Measurements from ENCODE around the gene EPAS1. TPM values are rescaled to one million over a fixed set of nuclear protein-coding genes. Genes with fewer than 3 reads are reported as not detected.

The EPAS1 gene
- polyA plus RNA-seq, 4 donors: 39.2 to 62.4 (median 43.0) TPM

- no peak for DNase-seq (ENCODE audit: low read depth in 4 of 4, low spot score in 2 of 4)
Observed at GRCh38 chr2:46273225-46273863, 23.9 kb upstream of the EPAS1 start.

GRCh38 chr2:46273919-46274318, 23.3 kb upstream of the EPAS1 start:
- no peak for DNase-seq (ENCODE audit: low read depth in 4 of 4, low spot score in 2 of 4)

DNA sequence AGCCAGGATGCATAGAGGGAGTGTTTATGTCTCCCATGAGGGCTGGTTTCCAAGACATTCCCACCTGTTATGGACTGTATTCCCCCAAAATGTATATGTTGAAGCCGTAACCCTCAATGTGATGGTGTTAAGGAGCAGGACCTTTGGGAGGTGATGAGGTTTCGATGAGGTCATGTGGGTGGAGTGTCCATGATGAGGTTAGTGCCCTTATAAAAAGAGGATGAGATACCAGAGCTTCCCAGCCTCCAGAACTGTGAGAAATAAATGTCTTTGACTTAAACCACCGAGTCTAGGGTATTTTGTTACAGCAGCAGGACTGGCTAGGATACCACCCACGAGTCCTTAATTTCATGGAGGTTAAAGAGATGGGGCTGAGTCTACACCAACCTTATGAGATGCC, 22.6 kb upstream of the EPAS1 start:
- DNase-seq (ENCODE audit: low read depth in 4 of 4, low spot score in 2 of 4): no peak

- DNase-seq (ENCODE audit: low read depth in 4 of 4, low spot score in 2 of 4): no peak
Observed at GRCh38 chr2:46275995-46276394, 21.2 kb upstream of the EPAS1 start.

DNA sequence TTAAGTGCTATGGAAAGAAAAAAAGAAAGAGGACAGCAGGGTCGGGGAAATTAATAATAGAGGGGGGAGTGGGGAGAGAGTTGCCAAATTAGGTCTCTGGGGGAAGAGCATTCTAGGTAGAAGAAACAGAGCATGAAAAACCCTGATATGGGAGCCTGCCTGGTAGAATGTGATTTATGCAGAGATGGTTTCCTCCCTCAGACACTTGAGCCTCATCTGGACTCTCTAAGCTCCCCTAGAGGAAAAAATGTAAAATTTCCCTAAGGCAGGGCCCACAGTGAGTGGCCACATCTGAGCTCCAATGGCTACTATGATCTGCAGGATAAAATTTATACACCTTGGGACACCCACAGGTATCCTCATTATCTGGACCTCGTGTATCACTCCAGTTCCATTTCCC, 20.6 kb upstream of the EPAS1 start:
- DNase-seq (ENCODE audit: low read depth in 4 of 4, low spot score in 2 of 4): no peak

- no peak for DNase-seq (ENCODE audit: low read depth in 4 of 4, low spot score in 2 of 4)
Observed at GRCh38 chr2:46277431-46278190, 19.6 kb upstream of the EPAS1 start.

- DNase-seq (ENCODE audit: low read depth in 4 of 4, low spot score in 2 of 4): no peak
Observed at GRCh38 chr2:46278952-46279351, 18.3 kb upstream of the EPAS1 start.

DNA sequence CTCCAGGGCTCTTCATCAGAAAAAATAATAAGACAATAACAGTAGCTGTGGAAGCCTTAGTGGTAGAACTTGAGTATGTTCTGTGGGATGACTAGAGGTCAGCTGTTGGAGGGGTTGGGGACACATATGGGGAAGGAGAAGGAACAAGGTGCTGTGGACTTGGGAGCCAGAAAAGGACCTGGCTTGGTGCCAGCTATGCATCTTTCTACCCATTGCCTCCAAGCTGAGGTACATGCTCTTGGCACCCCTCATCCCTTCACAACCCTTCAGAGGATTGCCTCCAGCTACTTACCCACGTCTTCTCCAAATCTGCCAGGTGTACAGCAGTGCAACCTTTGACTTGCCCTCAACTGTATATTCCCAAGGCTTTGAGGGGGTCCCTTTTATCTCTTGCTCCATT, 15.3 kb upstream of the EPAS1 start:
- no peak for DNase-seq (ENCODE audit: low read depth in 4 of 4, low spot score in 2 of 4)

DNA sequence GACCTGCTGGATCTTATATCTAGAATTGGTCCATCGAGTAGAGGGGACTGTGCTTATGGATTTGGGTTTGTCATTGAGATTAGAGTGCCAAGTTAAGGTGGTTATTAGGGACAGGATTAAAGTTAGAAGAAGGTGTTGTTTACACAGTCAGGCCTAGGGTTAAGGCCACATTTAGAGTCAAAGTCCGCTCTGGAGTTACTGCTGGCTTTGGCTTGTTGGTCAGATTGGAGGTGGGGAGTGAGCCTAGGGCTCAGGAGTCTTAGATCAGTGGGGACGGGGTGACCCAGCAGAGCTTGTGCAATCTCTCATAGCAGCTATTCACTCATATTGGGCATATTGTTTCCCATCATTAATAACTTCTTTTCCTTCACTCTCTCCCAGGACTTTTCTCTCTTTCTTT, 13.5 kb upstream of the EPAS1 start:
- no peak for DNase-seq (ENCODE audit: low read depth in 4 of 4, low spot score in 2 of 4)

DNA sequence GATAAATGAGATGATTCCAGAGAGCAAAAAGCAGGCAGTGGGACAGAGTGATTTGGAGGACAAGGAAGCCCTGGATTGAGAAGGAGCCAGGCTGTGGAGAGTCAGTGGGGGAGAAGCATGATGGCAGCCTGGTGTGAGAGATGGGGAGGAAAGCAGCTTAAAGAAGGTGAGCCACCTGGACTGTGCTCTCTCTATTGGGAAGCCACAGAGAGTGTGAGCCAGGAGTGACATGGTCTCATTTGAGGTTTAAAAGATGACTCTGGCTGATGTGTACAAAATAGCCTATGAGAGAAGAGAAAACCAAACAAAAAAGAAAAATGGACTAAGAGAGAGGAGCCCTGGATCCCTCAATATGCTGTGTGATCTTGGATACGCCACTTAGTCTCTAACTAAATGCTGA, 12.9 kb upstream of the EPAS1 start:
- DNase-seq (ENCODE audit: low read depth in 4 of 4, low spot score in 2 of 4): no peak

GRCh38 chr2:46284796-46285195, 12.4 kb upstream of the EPAS1 start:
- DNase-seq (ENCODE audit: low read depth in 4 of 4, low spot score in 2 of 4): no peak

GRCh38 chr2:46286715-46287114, 10.5 kb upstream of the EPAS1 start:
- no peak for DNase-seq (ENCODE audit: low read depth in 4 of 4, low spot score in 2 of 4)

GRCh38 chr2:46290078-46290477, 7.1 kb upstream of the EPAS1 start:
- no peak for DNase-seq (ENCODE audit: low read depth in 4 of 4, low spot score in 2 of 4)

GRCh38 chr2:46293466-46293865, 3.7 kb upstream of the EPAS1 start:
- no peak for DNase-seq (ENCODE audit: low read depth in 4 of 4, low spot score in 2 of 4)

GRCh38 chr2:46294176-46294836, 2.9 kb upstream of the EPAS1 start:
- no peak for DNase-seq (ENCODE audit: low read depth in 4 of 4, low spot score in 2 of 4)

DNA sequence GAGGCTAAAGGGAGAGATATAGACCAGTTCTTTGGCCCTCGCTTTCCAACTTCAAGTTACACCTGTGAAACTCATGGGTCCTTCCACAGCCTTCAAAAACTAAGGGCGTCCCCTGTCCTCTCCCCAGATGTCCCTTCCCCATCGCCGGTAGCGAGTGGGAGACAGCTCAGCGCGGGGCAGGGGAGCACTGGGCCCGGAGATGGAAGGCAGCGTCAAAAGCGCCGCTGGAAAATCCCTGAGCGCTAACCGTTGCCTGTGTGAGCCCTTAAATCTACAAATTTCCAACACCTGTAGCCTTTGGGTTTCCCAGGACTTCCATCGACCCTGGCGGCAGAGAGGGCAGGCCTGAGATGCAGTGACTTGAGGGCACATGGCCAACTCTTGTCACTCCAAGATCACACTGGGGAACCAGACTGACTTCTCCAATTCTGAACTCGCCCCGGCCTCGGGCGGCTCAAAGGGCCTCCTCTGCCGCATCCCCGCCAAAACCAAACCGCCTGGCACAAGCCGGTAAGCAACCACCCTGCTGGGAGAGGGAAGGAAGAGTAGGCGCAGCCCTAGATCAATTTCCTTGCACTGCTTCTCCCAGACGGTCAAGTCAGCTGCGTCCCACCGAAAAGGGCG, 879 bp upstream of the EPAS1 start:
- DNase-seq (ENCODE audit: low read depth in 4 of 4, low spot score in 2 of 4): no peak

GRCh38 chr2:46297546-46298271, 502 bp downstream of the EPAS1 start:
- no peak for DNase-seq (ENCODE audit: low read depth in 4 of 4, low spot score in 2 of 4)

- DNase-seq (ENCODE audit: low read depth in 4 of 4, low spot score in 2 of 4): no peak
Observed at GRCh38 chr2:46298272-46298521, 990 bp downstream of the EPAS1 start.

- DNase-seq (ENCODE audit: low read depth in 4 of 4, low spot score in 2 of 4): no peak
Observed at GRCh38 chr2:46298522-46299353, 1.5 kb downstream of the EPAS1 start.
